ENCODE results near the gene CREB5.
"Not testable (repeated sequence)": the region's sequence is repeated elsewhere in the genome, so short reads cannot be mapped to it uniquely, and the experiment has no call there.

Gene CREB5

DNA sequence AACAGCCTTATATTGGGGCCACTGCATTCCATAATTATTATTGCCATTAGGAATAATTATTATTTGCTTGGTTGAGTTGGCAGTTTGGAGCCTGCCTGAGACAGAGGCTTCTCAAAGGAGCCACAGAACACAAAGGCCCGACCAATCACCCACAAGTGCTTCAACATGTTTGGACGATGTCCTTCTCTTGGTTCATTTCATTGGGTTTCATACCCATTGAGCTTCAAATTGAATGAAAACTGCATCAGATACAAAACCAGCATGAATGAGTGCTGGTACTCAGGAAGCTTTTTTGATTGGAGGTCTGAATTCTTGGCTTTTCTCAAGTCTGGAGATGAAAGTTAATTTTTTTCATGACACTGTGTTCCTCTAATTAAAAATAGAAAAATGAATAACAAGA, 168.3 kb downstream of the CREB5 start:
- no peak for DNase-seq (ENCODE audit: low spot score)

DNA sequence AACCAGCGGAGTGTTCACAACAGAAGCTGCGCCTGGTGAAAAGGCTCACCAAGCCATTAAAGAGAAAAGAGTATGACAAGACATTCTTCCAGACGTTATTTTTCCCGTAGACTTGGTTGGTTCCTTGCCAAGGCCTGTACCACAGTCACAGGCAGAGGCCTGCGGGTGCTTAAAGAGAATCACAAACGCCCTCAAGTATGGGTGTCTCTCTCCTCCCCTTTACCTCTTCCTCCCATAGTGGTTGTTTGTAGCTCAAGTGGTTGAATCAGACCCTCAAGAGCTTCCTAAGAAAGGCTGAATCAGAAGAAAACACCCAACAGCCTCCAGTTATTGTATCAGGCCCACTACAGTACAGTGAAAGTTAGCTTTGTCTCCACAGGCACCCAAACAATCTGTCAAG, 169.0 kb downstream of the CREB5 start:
- DNase-seq (ENCODE audit: low spot score): no peak

DNA sequence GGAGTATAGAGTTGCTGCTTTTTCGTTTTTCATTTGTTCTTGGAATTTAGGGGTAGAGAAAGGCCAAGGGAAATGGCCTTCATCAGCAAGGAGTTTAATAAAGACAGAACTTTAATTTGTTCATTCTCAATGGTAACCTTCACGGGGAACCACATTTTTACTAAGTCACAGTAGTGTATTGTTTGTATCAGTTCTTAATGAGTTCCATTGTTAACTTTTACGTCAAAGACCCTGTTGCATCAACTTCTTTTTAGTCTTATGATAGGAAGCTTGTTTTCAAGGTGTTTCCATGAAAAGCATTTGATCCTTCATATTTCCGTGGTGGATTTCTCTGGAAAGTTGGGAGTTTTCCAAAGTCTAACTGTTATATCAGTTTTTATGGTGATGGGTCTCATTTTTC, 169.9 kb downstream of the CREB5 start:
- no peak for DNase-seq (ENCODE audit: low spot score)

DNA sequence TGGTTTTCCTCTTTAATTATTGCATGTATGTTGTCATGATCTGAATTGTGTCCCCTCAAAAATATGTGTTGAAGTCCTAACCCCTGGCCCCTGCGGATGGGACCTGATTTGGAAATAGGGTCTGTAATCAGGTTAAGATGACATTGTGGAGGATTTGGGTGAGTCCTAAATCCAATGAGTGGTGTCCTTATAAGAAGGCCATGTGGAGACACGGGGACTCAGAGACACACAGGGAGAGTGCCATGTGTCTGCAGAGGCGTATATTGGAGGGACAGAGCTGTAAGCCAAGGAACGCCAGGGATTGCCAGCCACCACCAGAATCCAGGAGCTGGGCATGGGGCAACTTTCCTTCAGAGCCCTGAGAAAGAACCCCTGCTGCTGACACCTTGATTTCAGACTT, 171.9 kb downstream of the CREB5 start:
- no peak for DNase-seq (ENCODE audit: low spot score)

- DNase-seq (ENCODE audit: low spot score): no peak
Measured at GRCh38 chr7:28586736-28587135, 174.4 kb downstream of the CREB5 start.

- no peak for DNase-seq (ENCODE audit: low spot score)
Measured at GRCh38 chr7:28587211-28587610, 174.9 kb downstream of the CREB5 start.

DNA sequence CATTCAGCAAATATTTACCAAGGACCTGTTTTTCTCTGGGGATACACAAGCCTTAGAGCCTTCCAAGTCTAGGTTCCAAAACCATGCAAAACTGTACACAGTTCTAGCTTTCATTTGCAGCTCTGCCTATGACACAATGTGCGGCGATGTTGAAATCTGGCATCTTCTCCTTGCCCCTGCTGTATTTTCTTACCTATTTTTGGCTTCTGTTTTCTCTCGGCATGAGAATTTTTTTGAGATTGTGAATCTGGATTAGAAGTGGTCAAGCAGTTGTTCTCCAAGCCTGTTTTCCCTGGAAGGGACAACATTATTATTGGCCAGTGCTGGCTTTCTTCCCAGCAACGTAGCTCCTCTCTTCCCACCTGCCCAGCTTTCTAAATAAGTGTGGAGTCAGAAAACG, 176.3 kb downstream of the CREB5 start:
- DNase-seq (ENCODE audit: low spot score): no peak

DNA sequence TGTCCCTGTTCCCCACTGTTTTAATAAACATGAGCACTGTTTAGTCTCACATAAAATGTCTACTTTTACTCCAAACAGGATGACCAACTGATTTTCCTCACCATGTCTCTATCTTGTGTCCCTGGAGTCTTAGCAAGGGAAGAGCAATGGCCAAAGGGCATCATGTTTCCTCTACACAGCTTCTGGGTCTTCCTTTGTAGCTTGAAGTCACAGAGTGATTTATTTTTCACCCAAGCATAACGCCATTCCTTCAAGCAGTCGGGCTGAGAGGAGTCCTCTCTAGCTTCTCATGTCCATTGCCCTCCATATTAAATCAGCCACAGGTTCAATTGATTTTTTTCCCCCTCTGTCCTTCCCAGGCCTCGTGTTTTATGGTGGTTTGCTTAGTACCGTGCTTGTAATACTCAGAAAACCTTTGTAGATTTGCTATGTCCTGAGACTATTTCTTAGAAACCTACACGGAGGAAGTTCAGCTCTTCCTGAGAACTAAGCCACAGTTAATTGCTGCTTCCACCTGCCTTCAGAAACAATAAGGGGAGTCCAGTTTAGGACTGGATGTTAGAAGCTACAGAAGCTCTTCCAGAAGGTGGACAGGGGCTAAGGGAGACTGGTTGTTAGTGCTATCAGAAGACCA, 178.8 kb downstream of the CREB5 start:
- DNase-seq (ENCODE audit: low spot score): no peak

DNA sequence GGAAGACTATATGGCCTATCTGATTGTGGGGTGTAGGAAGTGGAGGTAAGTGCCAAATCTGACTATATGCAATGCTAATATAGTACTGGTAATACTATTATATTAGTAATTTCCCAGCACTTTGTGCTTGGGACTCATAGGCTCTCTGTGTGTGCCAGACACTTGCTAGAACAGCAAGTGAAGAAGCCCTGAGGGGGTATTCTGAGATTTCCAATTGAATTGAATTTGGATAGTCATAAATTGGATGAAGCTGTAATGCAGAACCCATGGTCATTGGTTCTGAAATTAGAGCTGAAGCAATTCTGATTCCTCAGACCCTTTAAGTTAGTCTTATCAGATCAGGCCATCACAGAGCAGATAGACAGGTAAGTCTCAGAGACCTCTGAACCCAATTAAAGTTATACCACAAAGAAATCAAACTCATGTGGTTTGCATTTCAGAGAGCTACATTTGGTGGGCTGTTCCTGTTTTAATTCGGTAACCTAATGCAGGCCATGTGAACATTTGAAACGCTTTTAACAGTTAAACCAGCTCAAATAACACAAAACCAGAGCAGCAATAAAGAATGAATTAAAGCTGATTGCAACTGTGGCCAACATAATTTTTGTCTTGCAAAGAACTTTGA, 179.5 kb downstream of the CREB5 start:
- no peak for DNase-seq (ENCODE audit: low spot score)

DNA sequence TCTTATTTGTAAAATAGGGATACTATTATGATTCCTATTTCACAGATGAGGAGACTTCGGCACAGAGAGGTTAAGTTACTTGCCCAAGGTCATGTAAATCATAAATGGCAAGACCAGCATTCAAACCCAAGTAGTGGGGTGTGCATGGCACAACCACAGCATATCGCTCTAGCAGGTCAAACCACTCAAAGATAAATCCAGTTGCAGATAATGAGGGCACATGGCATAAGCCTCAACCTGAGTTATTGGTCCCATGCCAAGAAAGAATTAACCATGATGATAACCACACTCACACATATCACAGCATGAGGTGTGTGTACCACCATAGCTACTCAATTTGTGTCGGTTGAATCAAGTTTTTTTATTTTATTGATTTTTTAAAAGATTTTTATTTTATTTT, 180.5 kb downstream of the CREB5 start:
- no peak for DNase-seq (ENCODE audit: low spot score)

- no peak for DNase-seq (ENCODE audit: low spot score)
Measured at GRCh38 chr7:28595076-28595475, 182.8 kb downstream of the CREB5 start.

DNA sequence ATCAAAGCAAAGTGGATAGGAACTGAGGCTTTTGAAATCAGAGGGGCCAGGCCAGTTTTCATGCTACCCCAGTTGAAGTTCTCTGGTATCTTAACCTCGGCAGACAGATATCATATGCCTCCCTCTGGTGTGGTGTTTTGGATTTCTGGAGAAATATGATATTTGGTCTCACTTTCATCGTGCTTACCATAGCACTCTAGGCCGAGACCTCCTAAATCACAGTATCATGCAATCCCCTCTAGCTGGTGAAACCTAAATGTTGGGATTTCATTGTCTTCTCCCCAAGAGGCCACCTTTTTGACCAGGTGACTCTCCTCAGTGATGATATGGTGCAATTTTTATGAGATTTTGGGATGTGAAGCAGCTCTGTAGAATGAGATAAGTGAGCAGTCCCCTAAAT, 183.5 kb downstream of the CREB5 start:
- no peak for DNase-seq (ENCODE audit: low spot score)

GRCh38 chr7:28596245-28596935, 184.1 kb downstream of the CREB5 start:
- DNase-seq (ENCODE audit: low spot score): no peak

GRCh38 chr7:28597284-28597683, 185.0 kb downstream of the CREB5 start:
- no peak for DNase-seq (ENCODE audit: low spot score)

GRCh38 chr7:28598037-28598436, 185.7 kb downstream of the CREB5 start:
- not testable (repeated sequence) for DNase-seq (ENCODE audit: low spot score)

DNA sequence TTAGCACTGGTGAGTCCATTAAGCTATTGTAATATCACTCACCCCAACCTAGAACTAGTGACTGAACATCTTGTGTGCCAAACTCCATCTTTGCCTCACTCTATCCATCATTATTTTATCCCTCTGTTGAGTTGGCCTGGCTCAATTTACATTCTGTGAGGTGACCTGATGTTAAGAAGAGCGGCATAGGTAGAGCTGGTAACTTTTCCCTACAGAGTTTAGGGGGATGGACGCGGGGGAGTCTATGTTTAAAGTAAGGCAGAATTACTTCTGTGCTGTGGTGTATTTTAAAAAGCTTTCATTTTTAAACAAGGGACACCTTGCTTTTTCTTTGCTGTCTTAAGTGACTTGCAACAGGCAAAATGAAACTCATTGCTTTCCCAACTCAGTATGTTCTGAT, 186.3 kb downstream of the CREB5 start:
- DNase-seq (ENCODE audit: low spot score): no peak

DNA sequence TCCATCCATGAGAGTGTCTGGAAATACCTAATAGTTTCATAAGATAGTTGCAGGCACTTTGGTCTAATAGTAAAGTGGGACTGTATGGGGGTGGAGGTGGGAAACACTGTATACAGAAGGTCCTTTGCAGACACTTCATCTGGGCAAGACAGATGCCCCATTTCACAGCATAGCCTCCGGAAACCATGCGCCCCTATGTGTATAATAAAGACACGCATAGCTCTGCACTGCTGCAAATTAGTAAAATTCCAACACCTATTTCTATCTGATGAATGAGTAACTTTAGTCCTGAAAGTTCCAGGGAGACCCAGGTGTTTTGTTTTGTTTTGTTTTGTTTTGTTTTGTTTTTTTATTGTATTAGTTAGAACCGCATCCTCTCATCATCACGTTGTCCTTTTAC, 187.1 kb downstream of the CREB5 start:
- DNase-seq (ENCODE audit: low spot score): no peak

DNA sequence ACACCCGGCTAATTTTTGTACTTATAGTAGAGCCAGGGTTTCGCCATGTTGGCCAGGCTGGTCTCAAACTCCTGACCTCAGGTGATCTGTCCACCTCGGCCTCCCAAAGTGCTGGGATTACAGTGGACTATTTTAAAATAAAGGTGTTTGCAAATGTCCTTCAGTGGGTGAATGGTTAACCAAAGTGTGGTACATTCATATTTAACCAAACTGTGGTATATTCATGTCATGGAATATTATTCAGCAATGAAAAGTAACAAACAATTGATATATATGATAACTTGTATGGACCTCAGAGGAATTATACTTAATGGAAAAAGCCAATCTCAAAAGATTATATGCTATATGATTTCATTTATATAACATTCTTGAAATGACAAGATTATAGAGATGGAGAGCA, 190.0 kb downstream of the CREB5 start:
- no peak for DNase-seq (ENCODE audit: low spot score)

- DNase-seq (ENCODE audit: low spot score): no peak
Measured at GRCh38 chr7:28605427-28606085, 193.2 kb downstream of the CREB5 start.

- DNase-seq (ENCODE audit: low spot score): no peak
Measured at GRCh38 chr7:28606421-28606820, 194.1 kb downstream of the CREB5 start.

DNA sequence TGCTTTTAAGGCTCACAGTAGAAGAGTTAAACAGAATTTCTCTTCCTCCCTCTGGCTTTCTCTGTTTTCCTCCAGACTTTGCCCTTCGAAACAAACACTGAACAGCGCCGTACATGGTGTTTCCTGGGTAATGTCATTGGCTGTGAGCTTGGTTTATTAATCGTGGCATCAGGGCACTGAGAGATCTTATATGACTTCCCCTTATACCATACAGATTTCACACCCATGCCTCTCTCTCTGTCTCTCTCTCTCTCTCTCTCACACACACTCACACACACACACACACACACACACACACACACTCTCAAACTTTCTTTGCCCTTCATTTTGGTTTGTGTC, 195.5 kb downstream of the CREB5 start:
- no peak for DNase-seq (ENCODE audit: low spot score)

- DNase-seq (ENCODE audit: low spot score): no peak
Measured at GRCh38 chr7:28608237-28608656, 195.9 kb downstream of the CREB5 start.

GRCh38 chr7:28608731-28609130, 196.4 kb downstream of the CREB5 start:
- DNase-seq (ENCODE audit: low spot score): no peak

Data from CD4-positive, alpha-beta T cell treated with Interleukin-6 at 100 ng/mL for 8 hours (primary cell).